ENCODE results near the gene TAS2R5. TPM values are rescaled to one million over a fixed set of nuclear protein-coding genes. Genes with fewer than 3 reads are reported as not detected.

The TAS2R5 gene
- total RNA-seq, 1 donor from 2014 or later, result 6.2 TPM

Other genes starting within 250 kb of the TAS2R5 start
- 24.8 TPM for gene AGK, start 238.8 kb upstream of the TAS2R5 start, total RNA-seq
- 26.6 TPM for gene DENND11, start 88.1 kb upstream of the TAS2R5 start, total RNA-seq
- gene WEE2, start 81.9 kb upstream of the TAS2R5 start, total RNA-seq, result not detected
- gene SSBP1, start 51.9 kb upstream of the TAS2R5 start, total RNA-seq, result 71.8 TPM
- gene TAS2R3, start 26.1 kb upstream of the TAS2R5 start, total RNA-seq, result 6.1 TPM
- 5.1 TPM for gene TAS2R4, start 13.5 kb upstream of the TAS2R5 start, total RNA-seq
- gene PRSS37, start 51.3 kb downstream of the TAS2R5 start, total RNA-seq, result not detected
- gene OR9A4, start 126.2 kb downstream of the TAS2R5 start, total RNA-seq, result 0.40 TPM
- 21.0 TPM for gene CLEC5A, start 156.8 kb downstream of the TAS2R5 start, total RNA-seq
- gene TAS2R38, start 183.6 kb downstream of the TAS2R5 start, total RNA-seq, result not detected
- 5.7 TPM for gene MGAM, start 205.7 kb downstream of the TAS2R5 start, total RNA-seq

All from sciatic nerve (tissue), 1 donor.